ENCODE measurements around the gene CKAP5.

Gene CKAP5

GRCh38 chr11:46755962-46756361, 90.1 kb downstream of the CKAP5 start:
- no peak for TF ChIP-seq CTCF (IDR thresholded peaks at IDR 0.05; ENCODE audit: borderline replicate concordance, insufficient read depth, low read depth, low read length)
- H3K4me3 ChIP-seq (ENCODE audit: low read depth, low read length), result no peak overlapping the region

GRCh38 chr11:46747150-46747549, 98.9 kb downstream of the CKAP5 start:
- no peak for TF ChIP-seq CTCF (IDR thresholded peaks at IDR 0.05; ENCODE audit: borderline replicate concordance, insufficient read depth, low read depth, low read length)

GRCh38 chr11:46745995-46746394, 100.1 kb downstream of the CKAP5 start:
- H3K4me3 ChIP-seq (ENCODE audit: low read depth, low read length), result no peak overlapping the region
- no peak for TF ChIP-seq CTCF (IDR thresholded peaks at IDR 0.05; ENCODE audit: borderline replicate concordance, insufficient read depth, low read depth, low read length)

More at GRCh38 chr11:46747150-46747549, 98.9 kb downstream of the CKAP5 start:
- H3K4me3 ChIP-seq (ENCODE audit: low read depth, low read length), result no peak overlapping the region

- no peak for TF ChIP-seq CTCF (IDR thresholded peaks at IDR 0.05; ENCODE audit: borderline replicate concordance, insufficient read depth, low read depth, low read length)
- H3K4me3 ChIP-seq (ENCODE audit: low read depth, low read length), result no peak overlapping the region
Observed at GRCh38 chr11:46745328-46745727, 100.8 kb downstream of the CKAP5 start.

GRCh38 chr11:46743693-46744339, 102.3 kb downstream of the CKAP5 start:
- no peak for TF ChIP-seq CTCF (IDR thresholded peaks at IDR 0.05; ENCODE audit: borderline replicate concordance, insufficient read depth, low read depth, low read length)
- no peak overlapping the region for H3K4me3 ChIP-seq (ENCODE audit: low read depth, low read length)

GRCh38 chr11:46743043-46743442, 103.0 kb downstream of the CKAP5 start:
- no peak for TF ChIP-seq CTCF (IDR thresholded peaks at IDR 0.05; ENCODE audit: borderline replicate concordance, insufficient read depth, low read depth, low read length)
- H3K4me3 ChIP-seq (ENCODE audit: low read depth, low read length), result no peak overlapping the region
